Neural cell (in vitro differentiated cells): ENCODE data around the gene PRELP. TPM values are rescaled to one million over a fixed set of nuclear protein-coding genes. Genes with fewer than 3 reads are reported as not detected.

Experiments used
- H2AFZ ChIP-seq: fragments of 200-600, 300-800 bp; sonication (generic), shearing (Covaris generic); 2 replicates; pipeline ENCODE4 v1.6.0; 2014; ENCODE audit warnings: low read depth, mild to moderate bottlenecking, antibody characterized with exemption, low read length, moderate library complexity
- H3F3A ChIP-seq: fragments of 200-600 bp; shearing (Covaris generic); 2 replicates; pipeline ENCODE4 v1.6.1; 2016; ENCODE audit warnings: mild to moderate bottlenecking, moderate library complexity, mixed read lengths, antibody characterized with exemption, low read length; ENCODE audit not compliant: insufficient read depth, poor library complexity, severe bottlenecking
- H3K27ac ChIP-seq: fragments of 200-600, 300-800 bp; sonication (generic), shearing (Covaris generic); 2 replicates; pipeline ENCODE4 v1.5.1; 2014; ENCODE audit warnings: mild to moderate bottlenecking, low read length, moderate library complexity
- H3K27me3 ChIP-seq: fragments of 300-800, 200-600 bp; sonication (generic), shearing (Covaris generic); 2 replicates; pipeline ENCODE4 v1.6.0; 2014; ENCODE audit warnings: mild to moderate bottlenecking, low read depth, low read length, moderate library complexity; ENCODE audit not compliant: insufficient read depth
- H3K36me3 ChIP-seq: fragments of 300-800, 200-600 bp; sonication (generic), shearing (Covaris generic); 2 replicates; pipeline ENCODE4 v1.5.1; 2014; ENCODE audit warnings: mild to moderate bottlenecking, antibody characterized with exemption, low read length, moderate library complexity; ENCODE audit not compliant: insufficient read depth
- H3K4me2 ChIP-seq: fragments of 300-800, 200-600 bp; sonication (generic), shearing (Covaris generic); 2 replicates; pipeline ENCODE4 v1.6.0; 2014; ENCODE audit warnings: mild to moderate bottlenecking, low read length
- H3K4me3 ChIP-seq: fragments of 300-800, 200-600 bp; sonication (generic), shearing (Covaris generic); 2 replicates; pipeline ENCODE4 v1.5.1; 2014; ENCODE audit warnings: mild to moderate bottlenecking, low read length, moderate library complexity
- H3K79me2 ChIP-seq: fragments of 200-600 bp; shearing (Covaris generic); replicated peaks from 2 replicates; pipeline ENCODE4 v1.6.0; 2014; ENCODE audit warnings: mild to moderate bottlenecking, low read length, moderate library complexity; ENCODE audit not compliant: insufficient read depth
- H3K9ac ChIP-seq: fragments of 300-800, 200-600 bp; sonication (generic), shearing (Covaris generic); 2 replicates; pipeline ENCODE4 v1.6.1; 2016; ENCODE audit warnings: mild to moderate bottlenecking, low read length, mixed read lengths
- H3K9me2 ChIP-seq: fragments of 200-600 bp; shearing (Covaris generic); 2 replicates; pipeline ENCODE4 v1.6.1; 2016; ENCODE audit warnings: mild to moderate bottlenecking, low read length, mixed read lengths; ENCODE audit not compliant: insufficient read depth
- H3K9me3 ChIP-seq: fragments of 200-600, 300-800 bp; sonication (generic), shearing (Covaris generic); 2 replicates; pipeline ENCODE4 v1.6.1; 2016; ENCODE audit warnings: mild to moderate bottlenecking, mixed run types, low read length, moderate library complexity, mixed read lengths
- H4K20me1 ChIP-seq: fragments of 200-600 bp; shearing (Covaris generic); 2 replicates; pipeline ENCODE4 v1.6.1; 2016; ENCODE audit warnings: mild to moderate bottlenecking, mixed run types; ENCODE audit not compliant: insufficient read depth
- CTCF ChIP-seq: fragments of 450-650 bp; IDR thresholded peaks from 2 replicates; pipeline ENCODE4 v1.5.1; 2014; ENCODE audit warnings: antibody characterized with exemption, mild to moderate bottlenecking, moderate library complexity; ENCODE audit not compliant: poor library complexity, severe bottlenecking
- EP300 ChIP-seq: fragments of 450-650 bp; conservative IDR thresholded peaks from 2 replicates; pipeline ENCODE4 v1.6.1; 2014; ENCODE audit warnings: antibody characterized with exemption, mild to moderate bottlenecking, moderate library complexity; ENCODE audit not compliant: poor library complexity, severe bottlenecking
- EZH2 ChIP-seq: fragments of 200-600, 300-800 bp; shearing (Covaris generic), sonication (generic); IDR thresholded peaks from 2 replicates; pipeline ENCODE4 v1.6.1; 2014; ENCODE audit warnings: antibody characterized with exemption, low read length, borderline replicate concordance, mild to moderate bottlenecking; ENCODE audit not compliant: insufficient read depth, poor library complexity, severe bottlenecking
- MXI1 ChIP-seq: fragments of 450-650 bp; conservative IDR thresholded peaks from 2 replicates; pipeline ENCODE4 v1.6.1; 2014; ENCODE audit warnings: antibody characterized with exemption, mild to moderate bottlenecking; ENCODE audit not compliant: poor library complexity, severe bottlenecking
- POLR2AphosphoS5 ChIP-seq: IDR thresholded peaks from 2 replicates; pipeline ENCODE4 v1.6.1; 2012
- RAD21 ChIP-seq: fragments of 450-650 bp; conservative IDR thresholded peaks from 2 replicates; pipeline ENCODE4 v1.6.1; 2014; ENCODE audit warnings: antibody characterized with exemption, mild to moderate bottlenecking, moderate library complexity
- SMC3 ChIP-seq: fragments of 450-650 bp; conservative IDR thresholded peaks from 2 replicates; pipeline ENCODE4 v1.6.1; 2014; ENCODE audit warnings: antibody characterized with exemption, mild to moderate bottlenecking, moderate library complexity; ENCODE audit not compliant: poor library complexity
- TAF1 ChIP-seq: IDR thresholded peaks from 2 replicates; pipeline ENCODE4 v1.6.1; 2012; ENCODE audit warnings: low read depth
- polyA plus RNA-seq: library from polyadenylated mRNA; depleted of rRNA; stranded (reverse); fragments of >200 nt; gene quantifications from 2 replicates; pipeline ENCODE4 v1.2.3, GENCODE V29; 2014
- TF ChIP-seq, protein P1 (sequence below): IDR thresholded peaks from 2 replicates; pipeline ENCODE4 v1.6.1; 2012; ENCODE audit warnings: borderline replicate concordance

The PRELP gene
- polyA plus RNA-seq, 1 donor from 2014 or later, result not detected

DNA sequence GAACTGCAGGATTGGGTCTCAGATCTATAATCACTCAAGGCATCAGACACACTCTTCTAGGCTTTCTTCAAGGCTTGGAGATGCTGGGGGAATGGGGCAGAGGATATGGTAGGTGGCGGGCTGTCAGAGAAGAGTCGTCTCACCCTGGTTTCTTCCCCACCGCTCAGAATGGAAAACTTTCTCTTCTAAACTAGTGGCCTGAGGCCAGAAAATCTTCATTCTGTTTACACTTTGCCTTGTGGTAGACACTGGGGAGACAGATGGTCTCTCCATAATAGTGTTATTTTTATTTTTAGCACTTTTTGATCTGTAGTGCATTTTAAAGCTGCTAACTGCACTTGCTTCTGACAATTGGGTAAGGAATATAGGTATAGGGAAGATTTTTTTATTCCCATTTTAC is 2.6 kb downstream of the PRELP start:
- Histone ChIP-seq H3K9ac (no peak overlapping the region), H4K20me1 (no peaks in the 10 kb centered on the region), H3K27me3 (no peaks in the 10 kb centered on the region), H3F3A (no peaks in the 10 kb centered on the region), H3K4me2 (no peak overlapping the region), H3K9me3 (no peaks in the 10 kb centered on the region), H3K9me2 (no peaks in the 10 kb centered on the region), H3K27ac (no peak overlapping the region), H2AFZ (no peak overlapping the region), H3K79me2 (no peaks in the 10 kb centered on the region), H3K36me3 (no peaks in the 10 kb centered on the region), H3K4me3 (no peak overlapping the region)
- TF ChIP-seq SMC3 (no peak), EP300 (no peak), EZH2 (no peak), TAF1 (no peak), CTCF (no peak), RAD21 (no peak), MXI1 (no peak), POLR2AphosphoS5 (no peak)
- TF ChIP-seq, protein P1, sequence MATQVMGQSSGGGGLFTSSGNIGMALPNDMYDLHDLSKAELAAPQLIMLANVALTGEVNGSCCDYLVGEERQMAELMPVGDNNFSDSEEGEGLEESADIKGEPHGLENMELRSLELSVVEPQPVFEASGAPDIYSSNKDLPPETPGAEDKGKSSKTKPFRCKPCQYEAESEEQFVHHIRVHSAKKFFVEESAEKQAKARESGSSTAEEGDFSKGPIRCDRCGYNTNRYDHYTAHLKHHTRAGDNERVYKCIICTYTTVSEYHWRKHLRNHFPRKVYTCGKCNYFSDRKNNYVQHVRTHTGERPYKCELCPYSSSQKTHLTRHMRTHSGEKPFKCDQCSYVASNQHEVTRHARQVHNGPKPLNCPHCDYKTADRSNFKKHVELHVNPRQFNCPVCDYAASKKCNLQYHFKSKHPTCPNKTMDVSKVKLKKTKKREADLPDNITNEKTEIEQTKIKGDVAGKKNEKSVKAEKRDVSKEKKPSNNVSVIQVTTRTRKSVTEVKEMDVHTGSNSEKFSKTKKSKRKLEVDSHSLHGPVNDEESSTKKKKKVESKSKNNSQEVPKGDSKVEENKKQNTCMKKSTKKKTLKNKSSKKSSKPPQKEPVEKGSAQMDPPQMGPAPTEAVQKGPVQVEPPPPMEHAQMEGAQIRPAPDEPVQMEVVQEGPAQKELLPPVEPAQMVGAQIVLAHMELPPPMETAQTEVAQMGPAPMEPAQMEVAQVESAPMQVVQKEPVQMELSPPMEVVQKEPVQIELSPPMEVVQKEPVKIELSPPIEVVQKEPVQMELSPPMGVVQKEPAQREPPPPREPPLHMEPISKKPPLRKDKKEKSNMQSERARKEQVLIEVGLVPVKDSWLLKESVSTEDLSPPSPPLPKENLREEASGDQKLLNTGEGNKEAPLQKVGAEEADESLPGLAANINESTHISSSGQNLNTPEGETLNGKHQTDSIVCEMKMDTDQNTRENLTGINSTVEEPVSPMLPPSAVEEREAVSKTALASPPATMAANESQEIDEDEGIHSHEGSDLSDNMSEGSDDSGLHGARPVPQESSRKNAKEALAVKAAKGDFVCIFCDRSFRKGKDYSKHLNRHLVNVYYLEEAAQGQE, result no peak

DNA sequence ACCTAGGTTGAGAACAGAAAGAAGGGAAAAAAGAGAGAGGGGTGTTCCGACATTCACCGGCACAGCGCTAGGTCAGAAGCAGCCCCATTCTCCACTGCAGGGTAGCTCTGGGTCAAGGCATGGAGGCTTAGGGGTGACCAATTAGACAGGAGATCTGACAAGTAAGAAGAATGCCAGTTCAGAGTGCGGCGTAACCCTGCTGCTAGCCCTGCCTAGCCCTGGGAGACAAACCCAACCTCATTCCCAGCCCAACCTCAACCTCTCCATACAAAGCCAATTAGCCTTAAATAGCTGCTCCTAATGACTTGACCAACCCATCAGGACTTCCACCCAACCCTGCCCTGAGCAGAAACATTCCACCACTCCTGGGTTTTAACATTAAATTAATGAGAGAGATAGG is 3.4 kb downstream of the PRELP start:
- Histone ChIP-seq H2AFZ (no peak overlapping the region), H3K4me2 (no peak overlapping the region), H3K36me3 (no peaks in the 10 kb centered on the region), H4K20me1 (no peaks in the 10 kb centered on the region), H3K9ac (no peak overlapping the region), H3K79me2 (no peaks in the 10 kb centered on the region), H3K4me3 (no peak overlapping the region), H3F3A (no peaks in the 10 kb centered on the region), H3K9me3 (no peaks in the 10 kb centered on the region), H3K27me3 (no peaks in the 10 kb centered on the region), H3K27ac (no peak overlapping the region), H3K9me2 (no peaks in the 10 kb centered on the region)
- TF ChIP-seq SMC3 (no peak), TAF1 (no peak), EP300 (no peak), RAD21 (no peak), MXI1 (no peak), CTCF (no peak), POLR2AphosphoS5 (no peak)
- TF ChIP-seq, protein P1, result no peak
